ENCODE data around the gene BTRC. TPM values are rescaled to one million over a fixed set of nuclear protein-coding genes. Genes with fewer than 3 reads are reported as not detected.

BTRC gene
- total RNA-seq, 1 donor: 12.6 TPM

DNA sequence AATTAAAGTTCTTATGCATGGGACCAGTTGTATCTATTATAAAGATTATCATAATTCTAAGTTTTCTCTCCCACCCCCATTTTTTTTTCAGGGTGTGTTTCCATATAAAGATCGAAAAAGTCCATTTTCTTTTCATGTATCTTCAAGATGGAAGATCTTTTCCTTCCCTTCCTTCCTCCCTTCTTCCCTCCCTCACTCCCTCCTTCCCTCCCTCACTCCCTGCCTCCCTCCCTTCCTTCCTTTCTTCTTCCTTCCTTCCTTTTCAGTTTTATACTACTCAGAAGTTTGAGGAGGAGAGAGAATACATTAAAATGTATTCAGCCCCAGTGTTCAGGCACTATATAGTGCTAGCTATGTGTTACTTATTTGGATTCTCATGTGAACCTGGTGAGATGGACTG lies 136.1 kb downstream of the BTRC start:
- no peak for DNase-seq (ENCODE audit: low read depth)
- TF ChIP-seq, protein P1, sequence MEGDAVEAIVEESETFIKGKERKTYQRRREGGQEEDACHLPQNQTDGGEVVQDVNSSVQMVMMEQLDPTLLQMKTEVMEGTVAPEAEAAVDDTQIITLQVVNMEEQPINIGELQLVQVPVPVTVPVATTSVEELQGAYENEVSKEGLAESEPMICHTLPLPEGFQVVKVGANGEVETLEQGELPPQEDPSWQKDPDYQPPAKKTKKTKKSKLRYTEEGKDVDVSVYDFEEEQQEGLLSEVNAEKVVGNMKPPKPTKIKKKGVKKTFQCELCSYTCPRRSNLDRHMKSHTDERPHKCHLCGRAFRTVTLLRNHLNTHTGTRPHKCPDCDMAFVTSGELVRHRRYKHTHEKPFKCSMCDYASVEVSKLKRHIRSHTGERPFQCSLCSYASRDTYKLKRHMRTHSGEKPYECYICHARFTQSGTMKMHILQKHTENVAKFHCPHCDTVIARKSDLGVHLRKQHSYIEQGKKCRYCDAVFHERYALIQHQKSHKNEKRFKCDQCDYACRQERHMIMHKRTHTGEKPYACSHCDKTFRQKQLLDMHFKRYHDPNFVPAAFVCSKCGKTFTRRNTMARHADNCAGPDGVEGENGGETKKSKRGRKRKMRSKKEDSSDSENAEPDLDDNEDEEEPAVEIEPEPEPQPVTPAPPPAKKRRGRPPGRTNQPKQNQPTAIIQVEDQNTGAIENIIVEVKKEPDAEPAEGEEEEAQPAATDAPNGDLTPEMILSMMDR (IDR thresholded peaks at IDR 0.05; ENCODE audit: insufficient read depth, low read length): no peak
- H3K4me3 ChIP-seq (ENCODE audit: low read depth, low read length): no peak overlapping the region

GRCh38 chr10:101492205-101492604 lies 138.2 kb downstream of the BTRC start:
- no peak for DNase-seq (ENCODE audit: low read depth)
- no peak overlapping the region for H3K4me3 ChIP-seq (ENCODE audit: low read depth, low read length)
- TF ChIP-seq, protein P1 (IDR thresholded peaks at IDR 0.05; ENCODE audit: insufficient read depth, low read length): no peak

DNA sequence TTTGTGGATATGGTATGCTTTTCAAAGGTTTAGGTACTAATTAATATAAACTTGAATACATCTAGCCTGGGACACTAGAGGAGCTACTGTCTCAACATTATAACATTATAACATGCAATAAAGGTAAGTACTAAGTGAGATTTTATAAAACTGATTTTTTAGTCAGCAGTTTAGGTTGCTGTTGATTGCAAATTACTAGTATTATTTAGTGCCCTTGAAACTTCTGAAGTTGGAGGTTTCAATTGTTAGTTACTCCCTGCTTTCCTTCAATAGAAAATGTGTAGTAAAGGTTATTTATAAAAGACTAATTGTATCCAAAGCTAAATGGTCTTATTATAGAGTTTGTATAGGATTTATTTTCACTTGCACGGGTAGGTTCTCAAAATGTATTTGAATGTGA lies 138.8 kb downstream of the BTRC start:
- no peak overlapping the region for H3K4me3 ChIP-seq (ENCODE audit: low read depth, low read length)
- no peak for DNase-seq (ENCODE audit: low read depth)
- TF ChIP-seq, protein P1 (IDR thresholded peaks at IDR 0.05; ENCODE audit: insufficient read depth, low read length): no peak

- DNase-seq (ENCODE audit: low read depth): no peak
- H3K4me3 ChIP-seq (ENCODE audit: low read depth, low read length): no peak overlapping the region
- TF ChIP-seq, protein P1 (IDR thresholded peaks at IDR 0.05; ENCODE audit: insufficient read depth, low read length): no peak
Measured at GRCh38 chr10:101493249-101493648, 139.3 kb downstream of the BTRC start.

GRCh38 chr10:101493782-101494281 lies 139.9 kb downstream of the BTRC start:
- TF ChIP-seq, protein P1 (IDR thresholded peaks at IDR 0.05; ENCODE audit: insufficient read depth, low read length): no peak
- no peak for DNase-seq (ENCODE audit: low read depth)
- no peak overlapping the region for H3K4me3 ChIP-seq (ENCODE audit: low read depth, low read length)

- TF ChIP-seq, protein P1 (IDR thresholded peaks at IDR 0.05; ENCODE audit: insufficient read depth, low read length): no peak
- DNase-seq (ENCODE audit: low read depth): no peak
- no peak overlapping the region for H3K4me3 ChIP-seq (ENCODE audit: low read depth, low read length)
Measured at GRCh38 chr10:101494650-101495049, 140.7 kb downstream of the BTRC start.

DNA sequence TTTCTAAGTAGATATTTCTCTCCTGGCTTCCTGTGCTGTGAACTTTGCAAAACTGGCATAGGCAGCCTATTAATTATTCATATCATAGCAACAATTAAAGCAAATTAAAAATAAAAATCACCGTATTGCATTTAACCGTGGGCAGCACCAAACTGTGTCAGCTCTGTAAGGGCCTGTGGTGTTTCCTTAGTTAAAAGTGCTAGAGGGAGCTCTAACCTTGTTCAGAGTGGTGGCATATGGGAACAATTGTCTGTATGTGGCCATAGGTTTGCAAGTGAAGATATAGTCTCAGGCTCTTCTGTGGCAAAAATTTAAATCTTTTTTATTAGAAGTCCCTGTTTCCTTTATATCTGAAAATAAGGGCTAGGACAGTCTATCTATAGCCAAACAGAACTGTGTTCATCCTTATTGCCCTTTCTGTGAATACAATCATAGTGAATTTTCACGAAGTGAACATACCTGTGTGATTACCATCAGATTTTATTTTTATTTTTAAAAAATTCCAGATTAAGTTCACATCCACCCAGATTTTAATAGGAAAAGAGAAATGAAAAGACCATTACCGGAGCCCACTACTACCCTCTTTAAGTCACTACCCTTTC lies 141.5 kb downstream of the BTRC start:
- TF ChIP-seq, protein P1 (IDR thresholded peaks at IDR 0.05; ENCODE audit: insufficient read depth, low read length): peak; percentile 25
- peak; percentile 4 for DNase-seq (ENCODE audit: low read depth)
- H3K4me3 ChIP-seq (ENCODE audit: low read depth, low read length): no peak overlapping the region
